ENCODE measurements around the gene TMSB4X.
"Not testable (repeated sequence)": the region's sequence is repeated elsewhere in the genome, so short reads cannot be mapped to it uniquely, and the experiment has no call there.

The TMSB4X gene

GRCh38 chrX:12944452-12944851 is 30.5 kb upstream of the TMSB4X start:
- peaks cover 48% of the 10 kb centered on the region for H3K4me1 Mint-ChIP-seq
- not testable (repeated sequence) for DNase-seq; H3K27ac Mint-ChIP-seq; H3K27me3 Mint-ChIP-seq (ENCODE audit: low read depth, poor library complexity); H3K4me3 Mint-ChIP-seq
- H3K9me3 Mint-ChIP-seq = peaks cover 65% of the 10 kb centered on the region
- H3K36me3 Mint-ChIP-seq (ENCODE audit: low read depth) = peaks cover 21% of the 10 kb centered on the region

GRCh38 chrX:12945494-12945893 is 29.4 kb upstream of the TMSB4X start:
- peaks cover 58% of the 10 kb centered on the region for H3K9me3 Mint-ChIP-seq
- no peak for DNase-seq
- no peak overlapping the region for H3K4me3 Mint-ChIP-seq
- no peak overlapping the region for H3K27ac Mint-ChIP-seq
- peaks cover 13% of the 10 kb centered on the region for H3K36me3 Mint-ChIP-seq (ENCODE audit: low read depth)
- TF ChIP-seq CTCF (IDR thresholded peaks at IDR 0.05) = no peak
- peaks cover 3% of the 10 kb centered on the region for H3K27me3 Mint-ChIP-seq (ENCODE audit: low read depth, poor library complexity)
- H3K4me1 Mint-ChIP-seq = peaks cover 59% of the 10 kb centered on the region

GRCh38 chrX:12946406-12946805 is 28.5 kb upstream of the TMSB4X start:
- no peak overlapping the region for H3K4me3 Mint-ChIP-seq
- DNase-seq = no peak
- H3K36me3 Mint-ChIP-seq (ENCODE audit: low read depth) = peaks cover 5% of the 10 kb centered on the region
- H3K4me1 Mint-ChIP-seq = peaks cover 68% of the 10 kb centered on the region
- TF ChIP-seq CTCF (IDR thresholded peaks at IDR 0.05) = no peak
- H3K27ac Mint-ChIP-seq = no peak overlapping the region
- peaks cover 3% of the 10 kb centered on the region for H3K27me3 Mint-ChIP-seq (ENCODE audit: low read depth, poor library complexity)
- peaks cover 58% of the 10 kb centered on the region for H3K9me3 Mint-ChIP-seq

GRCh38 chrX:12946838-12947544 is 27.9 kb upstream of the TMSB4X start:
- H3K27me3 Mint-ChIP-seq (ENCODE audit: low read depth, poor library complexity) = peaks cover 3% of the 10 kb centered on the region
- peak; percentile 63 for DNase-seq
- peaks cover 56% of the 10 kb centered on the region for H3K9me3 Mint-ChIP-seq
- TF ChIP-seq CTCF (IDR thresholded peaks at IDR 0.05) = peak; percentile 83
- peaks cover 68% of the 10 kb centered on the region for H3K4me1 Mint-ChIP-seq
- H3K36me3 Mint-ChIP-seq (ENCODE audit: low read depth) = no peaks in the 10 kb centered on the region
- no peak overlapping the region for H3K4me3 Mint-ChIP-seq
- no peak overlapping the region for H3K27ac Mint-ChIP-seq

GRCh38 chrX:12947545-12948235 is 27.2 kb upstream of the TMSB4X start:
- peaks cover 68% of the 10 kb centered on the region for H3K4me1 Mint-ChIP-seq

More at GRCh38 chrX:12947545-12948235, 27.2 kb upstream of the TMSB4X start:
- peaks cover 54% of the 10 kb centered on the region for H3K9me3 Mint-ChIP-seq
- DNase-seq = no peak
- TF ChIP-seq CTCF (IDR thresholded peaks at IDR 0.05) = no peak
- H3K36me3 Mint-ChIP-seq (ENCODE audit: low read depth) = no peaks in the 10 kb centered on the region
- H3K27me3 Mint-ChIP-seq (ENCODE audit: low read depth, poor library complexity) = peaks cover 3% of the 10 kb centered on the region
- H3K27ac Mint-ChIP-seq = no peak overlapping the region
- no peak overlapping the region for H3K4me3 Mint-ChIP-seq
